Measurements from ENCODE around the gene C2orf68.
"Not testable (repeated sequence)": the region's sequence is repeated elsewhere in the genome, so short reads cannot be mapped to it uniquely, and the experiment has no call there.

C2orf68 gene, protein sequence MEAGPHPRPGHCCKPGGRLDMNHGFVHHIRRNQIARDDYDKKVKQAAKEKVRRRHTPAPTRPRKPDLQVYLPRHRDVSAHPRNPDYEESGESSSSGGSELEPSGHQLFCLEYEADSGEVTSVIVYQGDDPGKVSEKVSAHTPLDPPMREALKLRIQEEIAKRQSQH

DNA sequence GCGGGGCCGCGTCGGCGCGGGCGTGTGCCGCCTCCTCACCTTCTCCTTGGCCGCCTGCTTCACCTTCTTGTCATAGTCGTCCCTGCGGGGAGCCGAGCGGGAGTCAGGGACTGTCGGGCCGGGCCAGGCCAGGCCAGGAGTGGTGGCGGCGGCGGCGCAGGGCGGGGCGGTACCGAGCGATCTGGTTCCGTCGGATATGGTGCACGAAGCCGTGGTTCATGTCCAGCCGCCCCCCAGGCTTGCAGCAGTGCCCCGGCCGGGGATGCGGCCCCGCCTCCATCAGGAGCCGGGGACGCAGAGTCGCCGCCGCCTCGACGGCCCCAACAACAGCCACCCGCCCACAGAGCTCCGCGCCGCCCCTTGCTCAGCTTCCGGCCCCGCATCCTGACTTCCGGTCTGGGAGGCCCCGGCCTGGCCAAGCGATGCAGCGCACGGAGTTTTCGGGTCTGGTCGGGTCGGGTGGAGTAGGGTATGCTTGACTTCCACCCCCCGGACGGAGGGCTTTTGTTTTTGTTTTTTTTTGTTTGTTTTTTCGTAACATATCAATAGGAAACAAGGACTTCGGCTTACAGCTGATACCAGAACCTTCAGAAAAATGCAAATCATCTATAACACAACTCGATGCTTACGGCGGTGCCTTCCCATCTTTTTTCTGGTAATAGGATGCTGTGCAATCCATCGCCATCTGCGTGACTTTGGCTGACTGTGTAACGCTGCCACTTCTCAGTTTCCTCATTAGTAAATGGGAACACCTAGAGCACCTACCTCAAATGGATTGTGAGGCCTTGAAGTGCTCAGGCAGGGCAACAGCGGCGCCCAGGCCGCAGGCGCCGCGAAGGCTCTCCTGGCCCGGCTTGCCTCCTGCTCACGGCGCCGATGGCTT, at the start of gene C2orf68:
TSS of gene C2orf68 (minus strand) at position 362 of the 883 bp plus-strand sequence. CDS start at position 280, 82 bp downstream.
- FAIRE-seq (peak; percentile 61), DNase-seq (ENCODE audit: insufficient read length, low spot score) (peak; percentile 91)

- FAIRE-seq, result no peak
- DNase-seq (ENCODE audit: insufficient read length, low spot score), result no peak
Measured at GRCh38 chr2:85661139-85661858, 49.4 kb upstream of the C2orf68 start.

DNA sequence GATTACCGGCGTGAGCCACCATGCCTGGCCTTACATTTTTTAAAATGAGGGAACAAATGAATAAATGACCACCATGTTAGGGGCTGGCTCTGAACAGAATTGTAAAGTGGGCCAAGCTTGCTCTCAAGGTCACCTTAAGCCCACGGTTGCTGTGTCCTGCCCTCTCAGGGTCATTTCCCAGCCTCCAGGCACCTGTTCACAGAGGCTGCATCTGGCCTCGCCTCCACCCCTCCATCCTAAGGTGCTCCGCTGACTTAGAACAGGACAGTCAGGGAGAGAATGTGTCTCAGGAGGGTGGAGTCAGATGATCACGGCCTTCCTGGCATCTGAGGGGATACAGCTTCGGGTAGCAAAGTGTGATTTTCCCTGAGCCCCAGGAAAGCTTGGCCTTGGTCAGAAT, 48.9 kb upstream of the C2orf68 start:
- FAIRE-seq (no peak), DNase-seq (ENCODE audit: insufficient read length, low spot score) (no peak)

GRCh38 chr2:85660301-85660700, 48.4 kb upstream of the C2orf68 start:
- not testable (repeated sequence) for FAIRE-seq; DNase-seq (ENCODE audit: insufficient read length, low spot score)

DNA sequence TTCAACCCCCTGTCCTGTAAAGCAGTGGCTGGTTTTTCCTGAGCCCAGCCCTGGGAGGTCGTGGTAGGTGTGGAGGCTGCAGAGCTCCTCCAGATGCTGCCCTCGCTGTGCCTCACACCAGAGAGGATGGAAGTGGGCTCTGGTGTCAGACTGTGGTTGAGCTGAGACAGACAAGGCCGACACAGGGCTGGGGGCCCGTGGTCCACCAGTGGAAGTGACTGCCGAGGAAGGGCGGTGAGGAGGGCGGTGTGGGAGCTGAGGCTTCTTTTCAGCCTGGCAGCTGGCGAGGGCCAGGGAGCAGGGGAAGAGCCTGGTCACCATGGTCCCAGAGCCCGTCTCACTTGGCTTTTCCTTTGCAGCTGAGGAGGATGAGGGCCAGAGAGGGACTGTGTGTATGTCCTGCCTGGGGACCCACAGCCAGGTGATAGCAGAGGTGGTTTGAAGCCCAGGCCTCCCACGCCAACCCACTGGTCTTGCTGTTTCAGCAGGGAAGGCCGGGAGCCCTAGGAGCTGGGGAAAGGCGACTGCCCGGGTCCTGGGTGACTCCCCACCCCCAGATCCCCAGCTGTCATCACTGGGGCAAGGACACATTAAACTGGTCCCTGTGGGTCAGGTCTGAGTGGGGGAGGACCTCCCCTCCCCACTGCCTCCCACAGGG, 47.6 kb upstream of the C2orf68 start:
- FAIRE-seq, result no peak

GRCh38 chr2:85657399-85657798, 45.5 kb upstream of the C2orf68 start:
- DNase-seq (ENCODE audit: insufficient read length, low spot score); FAIRE-seq: not testable (repeated sequence)

More for the DNA sequence above, 47.6 kb upstream of the C2orf68 start:
- DNase-seq (ENCODE audit: insufficient read length, low spot score), result no peak

DNA sequence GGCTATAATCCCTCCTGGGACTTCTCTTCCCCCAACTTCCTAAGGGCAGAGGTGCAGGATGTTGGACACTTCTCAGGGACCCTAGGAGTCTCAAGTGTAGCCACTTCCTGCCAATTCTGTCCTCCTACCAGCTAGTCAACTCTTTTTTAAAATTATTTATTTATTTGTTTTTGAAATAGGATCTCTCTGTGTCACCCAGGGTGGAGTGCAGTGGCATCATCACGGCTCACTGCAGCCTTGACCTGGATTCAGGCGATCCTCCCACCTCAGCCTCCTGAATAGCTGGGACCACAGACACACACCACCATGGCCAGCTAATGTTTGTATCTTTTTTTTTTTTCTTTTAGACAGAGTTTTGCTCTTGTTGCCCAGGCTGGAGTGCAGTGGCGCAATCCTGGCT, 44.6 kb upstream of the C2orf68 start:
- no peak for FAIRE-seq
- DNase-seq (ENCODE audit: insufficient read length, low spot score), result no peak

GRCh38 chr2:85655961-85656417, 44.1 kb upstream of the C2orf68 start:
- no peak for FAIRE-seq
- no peak for DNase-seq (ENCODE audit: insufficient read length, low spot score)

DNA sequence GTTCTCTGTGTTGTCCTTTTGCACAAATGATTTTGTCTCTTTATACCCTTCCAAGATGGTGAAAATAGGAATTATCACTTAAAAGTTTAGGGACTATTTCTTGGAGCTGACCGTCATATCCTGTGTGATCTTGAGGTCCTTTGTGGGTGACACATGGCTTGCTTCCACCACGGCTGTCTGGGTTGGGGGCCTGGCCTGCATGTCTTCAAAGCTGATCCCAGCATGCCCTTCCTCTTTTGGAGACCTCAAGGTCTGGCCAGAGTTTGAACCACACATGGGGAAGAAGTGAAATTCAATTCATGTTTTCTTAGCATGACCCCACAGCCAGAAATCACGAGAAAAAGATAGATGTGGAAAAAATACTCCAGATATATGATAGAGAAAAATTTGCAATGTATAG, 42.1 kb upstream of the C2orf68 start:
- no peak for DNase-seq (ENCODE audit: insufficient read length, low spot score)
- no peak for FAIRE-seq

- no peak for FAIRE-seq
- no peak for DNase-seq (ENCODE audit: insufficient read length, low spot score)
Measured at GRCh38 chr2:85652056-85652455, 40.2 kb upstream of the C2orf68 start.

DNA sequence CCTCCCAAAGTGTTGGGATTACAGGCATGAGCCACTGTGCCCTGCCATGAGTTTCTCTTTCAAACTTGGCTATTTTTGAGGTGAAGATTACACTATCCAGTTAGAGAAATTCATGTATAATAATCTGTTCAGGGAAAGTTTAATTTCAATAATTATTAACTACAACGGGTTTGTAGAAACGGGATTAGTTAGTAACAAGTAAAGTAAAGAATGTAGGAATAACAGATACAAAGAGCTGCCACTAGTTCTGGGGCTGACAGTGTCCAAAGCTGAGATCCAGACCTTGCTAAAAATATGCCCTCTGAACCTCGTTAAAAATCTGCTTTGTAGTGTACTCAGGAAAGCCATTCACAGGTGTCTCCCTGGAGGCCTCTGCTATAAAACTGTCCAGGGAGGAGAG, 39.2 kb upstream of the C2orf68 start:
- DNase-seq (ENCODE audit: insufficient read length, low spot score) (no peak), FAIRE-seq (no peak)

DNA sequence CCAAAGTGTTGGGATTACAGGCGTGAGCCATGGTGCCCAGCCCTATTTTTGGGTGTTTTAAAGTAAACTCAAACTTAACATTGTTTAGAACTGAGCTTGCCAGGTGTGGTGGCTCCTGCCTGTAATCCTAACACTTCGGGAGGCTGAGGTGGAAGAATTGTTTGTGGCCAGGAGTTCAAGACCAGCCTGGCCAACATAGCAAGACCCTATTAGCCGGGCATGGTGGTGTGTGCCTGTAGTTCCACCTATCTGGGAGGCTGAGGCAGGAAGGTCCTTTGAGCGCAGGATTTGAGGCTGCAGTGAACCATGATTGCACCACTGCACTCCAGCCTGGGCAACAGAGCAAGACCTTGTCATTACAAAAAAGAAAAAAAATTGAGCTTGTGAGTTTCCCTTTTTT, 38.6 kb upstream of the C2orf68 start:
- DNase-seq (ENCODE audit: insufficient read length, low spot score) (no peak), FAIRE-seq (no peak)

DNA sequence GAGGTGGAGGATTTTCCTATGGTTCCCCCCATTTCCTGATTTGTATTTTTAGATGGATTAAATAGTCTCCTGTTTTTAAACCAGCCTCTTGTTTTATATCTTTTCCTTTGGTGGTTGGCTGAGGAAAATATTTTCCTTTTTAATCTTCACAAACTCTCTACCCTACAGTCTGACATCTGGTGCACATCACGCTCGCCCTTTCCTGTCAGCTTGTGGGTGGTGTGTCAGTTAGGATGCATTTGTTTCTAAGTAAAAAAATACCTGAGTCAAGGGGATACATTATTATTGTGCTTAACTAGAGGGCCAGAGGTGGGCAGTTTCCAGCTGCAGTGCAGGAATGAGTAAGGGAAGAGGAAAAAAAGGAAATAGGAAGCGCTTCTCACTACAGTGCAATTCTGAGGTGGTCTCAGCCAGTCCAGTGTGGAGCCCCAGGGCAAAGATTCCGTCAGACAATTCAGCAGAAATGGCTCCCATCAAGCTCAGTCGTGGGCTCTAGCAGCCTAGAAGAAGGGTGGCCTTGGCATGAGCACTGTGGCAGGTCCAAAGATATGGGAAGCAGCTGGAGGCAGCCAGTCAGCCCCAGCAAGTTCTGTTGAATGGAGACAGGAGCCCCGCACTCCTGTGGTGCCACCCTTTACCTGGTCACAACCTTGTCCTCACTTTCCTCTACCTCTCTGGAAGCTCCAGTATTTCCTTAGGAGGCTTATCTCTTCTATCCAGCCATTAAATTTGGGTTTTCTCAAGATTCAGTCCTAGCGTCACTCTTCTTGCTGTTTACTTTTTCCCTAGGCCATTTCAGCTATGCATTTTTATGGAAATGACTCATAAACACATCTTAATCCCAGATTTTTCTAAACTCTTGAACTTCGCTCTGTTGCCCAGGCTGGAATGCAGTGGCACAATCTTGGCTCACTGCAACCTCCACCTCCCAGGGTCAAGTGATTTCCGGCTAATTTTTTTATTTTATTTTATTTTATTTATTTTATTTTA, 37.6 kb upstream of the C2orf68 start:
- no peak for DNase-seq (ENCODE audit: insufficient read length, low spot score)
- no peak for FAIRE-seq

DNA sequence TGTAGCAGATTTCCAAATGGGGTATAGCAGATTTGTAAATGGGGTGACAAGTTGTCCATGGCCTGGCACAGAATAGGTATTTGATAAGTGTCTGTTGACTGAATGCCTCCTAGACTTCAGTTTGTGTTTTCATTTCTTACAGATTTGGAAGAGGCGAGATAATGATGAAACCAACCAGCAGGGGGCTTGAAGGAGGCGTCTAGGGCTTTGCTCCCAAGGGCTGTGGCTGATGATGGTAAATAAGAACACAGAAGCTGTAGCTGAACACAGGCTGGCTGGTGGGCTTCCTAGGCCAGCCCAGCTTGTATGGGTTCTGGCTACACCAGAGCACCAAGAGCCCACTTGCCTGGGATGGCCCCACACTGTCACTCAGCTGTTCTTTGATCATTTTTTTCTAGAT, 36.8 kb upstream of the C2orf68 start:
- FAIRE-seq (no peak), DNase-seq (ENCODE audit: insufficient read length, low spot score) (no peak)

DNA sequence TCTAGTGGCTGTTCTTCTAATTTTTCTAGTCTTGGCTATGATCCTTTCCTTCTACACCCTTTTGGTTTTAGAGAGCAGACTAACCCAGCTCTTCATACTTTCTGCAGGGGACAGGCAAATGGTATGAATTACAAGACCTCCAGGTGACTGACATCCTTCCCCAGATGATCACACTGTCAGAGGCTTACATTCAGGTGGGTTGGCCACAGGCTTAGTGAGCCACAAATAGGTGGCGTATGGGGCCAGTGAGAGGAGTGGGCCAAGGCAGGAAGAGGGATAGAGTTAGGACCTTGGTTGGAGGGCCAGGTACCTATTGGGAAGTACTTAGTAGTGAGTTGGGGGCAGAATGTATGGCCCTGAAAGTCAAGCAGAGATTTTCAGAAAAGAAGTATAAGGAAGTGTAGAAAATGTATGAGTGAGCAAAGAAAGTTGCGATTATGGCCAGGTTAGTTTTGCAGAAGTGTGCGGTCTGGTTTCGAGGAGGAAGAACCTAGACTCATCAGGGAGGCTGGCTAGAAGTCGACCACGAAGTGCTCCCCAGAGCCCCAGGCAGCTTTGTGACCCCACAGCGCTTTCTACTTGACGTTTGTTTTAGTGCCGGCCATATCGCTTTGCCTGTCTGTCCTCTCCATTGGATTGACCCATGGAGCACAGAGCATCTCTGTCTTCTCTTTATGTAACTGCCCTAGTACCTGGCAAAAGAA, 36.1 kb upstream of the C2orf68 start:
- FAIRE-seq (no peak), DNase-seq (ENCODE audit: insufficient read length, low spot score) (no peak)

- DNase-seq (ENCODE audit: insufficient read length, low spot score), result no peak
- no peak for FAIRE-seq
Measured at GRCh38 chr2:85646166-85646565, 34.3 kb upstream of the C2orf68 start.

DNA sequence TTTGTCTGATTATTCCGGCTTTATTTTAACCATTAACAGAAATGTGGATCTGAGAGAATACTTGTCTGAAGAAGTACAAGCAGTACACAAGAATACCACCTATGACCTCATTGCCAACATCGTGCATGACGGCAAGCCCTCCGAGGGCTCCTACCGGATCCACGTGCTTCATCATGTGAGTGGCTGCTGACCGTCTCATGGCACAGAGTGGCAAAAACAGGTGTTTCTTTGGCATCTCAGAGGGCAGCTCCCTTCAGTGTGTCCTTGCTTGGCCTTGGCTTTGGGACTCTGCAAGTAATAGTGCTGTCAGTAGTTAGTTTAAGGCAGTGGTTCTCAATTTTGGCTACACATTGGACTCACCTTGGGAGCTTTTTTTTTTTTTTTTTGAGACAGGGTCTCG, 33.0 kb upstream of the C2orf68 start:
- FAIRE-seq, result no peak
- no peak for DNase-seq (ENCODE audit: insufficient read length, low spot score)

DNA sequence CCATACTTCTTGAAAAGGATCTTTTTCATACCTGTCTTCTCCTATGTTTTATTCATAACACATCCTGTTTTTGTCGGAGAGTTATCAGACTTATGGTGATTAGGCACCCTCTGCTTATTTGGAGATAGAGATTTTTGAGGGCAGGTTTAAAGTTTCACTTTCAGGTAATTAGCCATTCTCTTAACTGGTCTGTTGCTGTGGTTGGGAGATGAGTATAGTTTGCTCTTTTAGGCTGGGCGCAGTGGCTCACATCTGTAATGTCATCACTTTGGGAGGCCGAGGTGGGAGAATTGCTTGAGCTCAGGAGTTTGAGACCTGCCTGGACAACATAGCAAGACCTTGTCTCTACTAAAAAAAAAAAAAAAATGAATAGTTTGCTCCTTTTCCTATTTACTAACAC, 30.9 kb upstream of the C2orf68 start:
- DNase-seq (ENCODE audit: insufficient read length, low spot score) (no peak), FAIRE-seq (peak; percentile 65)

DNA sequence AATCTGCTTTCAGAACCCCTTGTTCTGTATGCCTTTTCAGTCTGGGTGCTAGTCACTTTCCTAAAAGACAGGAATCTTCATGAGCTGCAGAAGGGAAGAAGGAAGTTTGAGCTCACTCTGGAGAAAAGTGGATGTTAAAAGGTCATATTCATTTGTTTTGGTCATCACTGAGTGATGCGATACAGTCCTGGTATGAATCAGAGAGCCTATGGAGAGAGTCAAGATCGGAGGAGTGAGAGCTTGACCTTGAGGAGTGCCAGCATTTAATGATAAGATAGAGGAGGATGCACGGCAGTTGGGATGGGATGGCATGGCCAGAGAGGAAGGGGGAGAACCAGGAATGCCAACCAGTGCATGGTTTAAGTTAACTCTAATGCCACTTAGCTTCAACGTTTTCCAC, 23.8 kb upstream of the C2orf68 start:
- FAIRE-seq, result no peak
- no peak for DNase-seq (ENCODE audit: insufficient read length, low spot score)

All from GM19239 (cell line).